Measurements from ENCODE around the gene REXO1.

DNA sequence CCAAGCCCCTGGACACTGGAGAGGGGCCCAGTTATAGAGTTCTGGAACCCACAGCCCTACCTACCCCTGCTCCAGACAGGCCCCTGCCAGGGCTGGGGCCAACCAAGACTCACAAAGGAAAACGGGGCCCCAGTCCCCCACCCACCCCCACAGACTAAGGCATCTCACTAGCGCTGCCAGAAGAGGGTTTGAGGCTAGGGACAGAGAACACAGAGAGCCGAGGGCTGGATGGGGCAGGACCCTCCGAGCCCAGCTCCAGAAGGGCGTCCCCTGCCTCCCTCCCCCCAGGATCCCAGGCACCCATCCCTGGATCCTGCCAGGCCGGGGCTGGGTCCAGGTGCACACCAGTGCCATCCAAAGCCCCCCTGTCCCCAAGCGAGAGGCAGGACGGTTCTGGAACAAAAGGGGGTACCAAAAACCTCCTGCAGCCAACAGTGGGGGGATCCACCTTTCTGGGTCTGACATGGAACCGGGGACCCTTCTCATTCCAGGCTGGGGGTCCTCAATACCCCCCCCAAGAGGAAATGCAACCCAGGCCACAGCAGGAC, 4.4 kb upstream of the REXO1 start:
- TF ChIP-seq, protein P1, sequence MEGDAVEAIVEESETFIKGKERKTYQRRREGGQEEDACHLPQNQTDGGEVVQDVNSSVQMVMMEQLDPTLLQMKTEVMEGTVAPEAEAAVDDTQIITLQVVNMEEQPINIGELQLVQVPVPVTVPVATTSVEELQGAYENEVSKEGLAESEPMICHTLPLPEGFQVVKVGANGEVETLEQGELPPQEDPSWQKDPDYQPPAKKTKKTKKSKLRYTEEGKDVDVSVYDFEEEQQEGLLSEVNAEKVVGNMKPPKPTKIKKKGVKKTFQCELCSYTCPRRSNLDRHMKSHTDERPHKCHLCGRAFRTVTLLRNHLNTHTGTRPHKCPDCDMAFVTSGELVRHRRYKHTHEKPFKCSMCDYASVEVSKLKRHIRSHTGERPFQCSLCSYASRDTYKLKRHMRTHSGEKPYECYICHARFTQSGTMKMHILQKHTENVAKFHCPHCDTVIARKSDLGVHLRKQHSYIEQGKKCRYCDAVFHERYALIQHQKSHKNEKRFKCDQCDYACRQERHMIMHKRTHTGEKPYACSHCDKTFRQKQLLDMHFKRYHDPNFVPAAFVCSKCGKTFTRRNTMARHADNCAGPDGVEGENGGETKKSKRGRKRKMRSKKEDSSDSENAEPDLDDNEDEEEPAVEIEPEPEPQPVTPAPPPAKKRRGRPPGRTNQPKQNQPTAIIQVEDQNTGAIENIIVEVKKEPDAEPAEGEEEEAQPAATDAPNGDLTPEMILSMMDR (IDR thresholded peaks at IDR 0.05; ENCODE audit: extremely low read depth in 1 of 2, insufficient read depth in 1 of 2, low read depth in 1 of 2, low read length in 2 of 2): no peak
- TF ChIP-seq POLR2A (IDR thresholded peaks at IDR 0.05; ENCODE audit: low read depth, low read length) (no peak), MAX (IDR thresholded peaks at IDR 0.05; ENCODE audit: insufficient read depth, insufficient read length) (no peak), FOS (IDR thresholded peaks at IDR 0.05; ENCODE audit: borderline replicate concordance, insufficient read depth, low read length) (no peak), JUN (IDR thresholded peaks at IDR 0.05; ENCODE audit: borderline replicate concordance, insufficient read depth, insufficient read length, low read depth) (no peak), EZH2 (IDR thresholded peaks at IDR 0.05; ENCODE audit: borderline replicate concordance, low read depth, low read length, severe bottlenecking) (no peak)

All from endothelial cell of umbilical vein (primary cell).